Measurements from ENCODE around the gene TXN2. TPM values are rescaled to one million over a fixed set of nuclear protein-coding genes. Genes with fewer than 3 reads are reported as not detected.
A peak's percentile ranks its signal among the peaks of the same experiment; 100 is the strongest.
"Not testable (repeated sequence)": the region's sequence is repeated elsewhere in the genome, so short reads cannot be mapped to it uniquely, and the experiment has no call there.

Gene TXN2
- total RNA-seq, 1 donor from 2014 or later = 67.3 TPM

DNA sequence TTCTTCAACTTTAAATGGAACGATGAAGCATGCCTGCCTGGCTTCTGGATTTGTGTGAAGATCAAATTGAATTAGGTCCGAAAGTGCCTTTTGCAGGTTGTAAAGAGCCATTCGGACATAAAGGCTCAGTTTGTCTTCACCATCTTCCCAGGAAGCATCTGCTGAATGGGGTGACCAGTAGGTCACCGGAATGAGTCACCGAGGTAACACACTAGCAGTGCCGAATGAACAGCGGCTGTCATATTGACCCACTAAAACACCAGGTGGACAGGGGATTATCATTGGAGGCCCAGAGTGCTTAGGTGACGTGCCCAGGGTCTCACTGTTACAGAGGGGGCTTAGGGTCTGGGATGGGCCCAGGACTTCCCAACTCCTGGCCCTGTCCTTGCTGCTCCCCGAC is 50.6 kb downstream of the TXN2 start:
- Mint-ChIP-seq H3K27ac (ENCODE audit: unreplicated experiment) (no peak overlapping the region), H3K27me3 (ENCODE audit: unreplicated experiment) (peaks cover 2% of the 10 kb centered on the region), H3K4me3 (ENCODE audit: unreplicated experiment) (no peak overlapping the region), H3K9me3 (ENCODE audit: unreplicated experiment) (no peaks in the 10 kb centered on the region), H3K36me3 (ENCODE audit: low read depth, unreplicated experiment) (no peaks in the 10 kb centered on the region), H3K4me1 (ENCODE audit: unreplicated experiment) (peaks cover 28% of the 10 kb centered on the region)
- TF ChIP-seq, protein P1, sequence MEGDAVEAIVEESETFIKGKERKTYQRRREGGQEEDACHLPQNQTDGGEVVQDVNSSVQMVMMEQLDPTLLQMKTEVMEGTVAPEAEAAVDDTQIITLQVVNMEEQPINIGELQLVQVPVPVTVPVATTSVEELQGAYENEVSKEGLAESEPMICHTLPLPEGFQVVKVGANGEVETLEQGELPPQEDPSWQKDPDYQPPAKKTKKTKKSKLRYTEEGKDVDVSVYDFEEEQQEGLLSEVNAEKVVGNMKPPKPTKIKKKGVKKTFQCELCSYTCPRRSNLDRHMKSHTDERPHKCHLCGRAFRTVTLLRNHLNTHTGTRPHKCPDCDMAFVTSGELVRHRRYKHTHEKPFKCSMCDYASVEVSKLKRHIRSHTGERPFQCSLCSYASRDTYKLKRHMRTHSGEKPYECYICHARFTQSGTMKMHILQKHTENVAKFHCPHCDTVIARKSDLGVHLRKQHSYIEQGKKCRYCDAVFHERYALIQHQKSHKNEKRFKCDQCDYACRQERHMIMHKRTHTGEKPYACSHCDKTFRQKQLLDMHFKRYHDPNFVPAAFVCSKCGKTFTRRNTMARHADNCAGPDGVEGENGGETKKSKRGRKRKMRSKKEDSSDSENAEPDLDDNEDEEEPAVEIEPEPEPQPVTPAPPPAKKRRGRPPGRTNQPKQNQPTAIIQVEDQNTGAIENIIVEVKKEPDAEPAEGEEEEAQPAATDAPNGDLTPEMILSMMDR (IDR thresholded peaks at IDR 0.05; ENCODE audit: unreplicated experiment) = no peak
- DNase-seq (ENCODE audit: low spot score) = no peak

DNA sequence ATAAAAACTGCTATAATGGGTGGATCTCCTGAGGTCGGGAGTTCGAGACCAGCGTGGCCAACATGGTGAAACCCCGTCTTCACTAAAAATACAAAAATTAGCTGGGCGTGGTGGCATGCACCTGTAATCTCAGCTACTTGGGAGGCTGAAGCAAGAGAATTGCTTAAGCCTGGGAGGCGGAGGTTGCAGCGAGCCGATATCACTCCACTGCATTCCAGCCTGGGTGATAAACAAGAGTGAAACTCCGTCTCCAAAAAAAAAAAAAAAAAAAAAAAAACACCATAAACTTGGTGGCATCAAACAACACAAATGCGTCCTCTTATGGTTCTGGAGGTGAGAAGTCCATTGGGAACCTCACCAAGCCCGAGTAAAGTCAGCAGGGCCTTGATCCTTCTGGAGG is 53.5 kb downstream of the TXN2 start:
- H3K4me3 Mint-ChIP-seq (ENCODE audit: unreplicated experiment); H3K27me3 Mint-ChIP-seq (ENCODE audit: unreplicated experiment); H3K27ac Mint-ChIP-seq (ENCODE audit: unreplicated experiment); H3K36me3 Mint-ChIP-seq (ENCODE audit: low read depth, unreplicated experiment); DNase-seq (ENCODE audit: low spot score); H3K9me3 Mint-ChIP-seq (ENCODE audit: unreplicated experiment): not testable (repeated sequence)
- H3K4me1 Mint-ChIP-seq (ENCODE audit: unreplicated experiment) = peaks cover 25% of the 10 kb centered on the region

DNA sequence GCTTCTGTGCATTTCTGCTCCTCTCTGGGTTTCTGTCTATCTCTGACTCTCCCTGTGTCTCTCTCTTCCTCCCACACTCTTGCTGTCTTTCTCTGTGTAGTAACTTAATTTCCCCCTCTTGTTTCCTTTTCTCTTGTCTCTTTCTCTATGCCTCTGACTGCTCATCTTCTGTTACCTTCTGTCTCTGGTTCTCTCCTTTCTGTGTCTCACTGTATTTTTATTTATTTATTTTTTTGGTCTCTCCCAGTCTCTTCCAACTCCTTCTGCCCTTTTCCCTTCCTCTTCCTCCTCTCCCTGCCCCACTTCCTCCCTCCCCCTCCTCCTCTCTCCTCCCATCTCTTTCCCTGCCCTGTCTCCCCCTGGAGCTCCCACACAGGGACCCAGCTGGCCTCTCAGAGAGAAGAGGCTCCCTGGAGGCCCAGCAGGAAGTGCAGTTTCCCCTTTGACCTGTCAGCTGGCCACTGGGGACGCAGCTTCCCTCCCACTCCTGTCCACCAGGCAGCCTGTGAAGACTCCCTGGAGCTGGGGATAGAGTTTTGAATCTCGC is 55.4 kb downstream of the TXN2 start:
- Mint-ChIP-seq H3K27ac (ENCODE audit: unreplicated experiment) (peak overlapping the region; percentile 88), H3K27me3 (ENCODE audit: unreplicated experiment) (no peaks in the 10 kb centered on the region), H3K4me3 (ENCODE audit: unreplicated experiment) (no peak overlapping the region), H3K9me3 (ENCODE audit: unreplicated experiment) (no peaks in the 10 kb centered on the region), H3K36me3 (ENCODE audit: low read depth, unreplicated experiment) (no peaks in the 10 kb centered on the region), H3K4me1 (ENCODE audit: unreplicated experiment) (peaks cover 19% of the 10 kb centered on the region)
- peak; percentile 55 for DNase-seq (ENCODE audit: low spot score)
- TF ChIP-seq, protein P1 (IDR thresholded peaks at IDR 0.05; ENCODE audit: unreplicated experiment) = no peak

DNA sequence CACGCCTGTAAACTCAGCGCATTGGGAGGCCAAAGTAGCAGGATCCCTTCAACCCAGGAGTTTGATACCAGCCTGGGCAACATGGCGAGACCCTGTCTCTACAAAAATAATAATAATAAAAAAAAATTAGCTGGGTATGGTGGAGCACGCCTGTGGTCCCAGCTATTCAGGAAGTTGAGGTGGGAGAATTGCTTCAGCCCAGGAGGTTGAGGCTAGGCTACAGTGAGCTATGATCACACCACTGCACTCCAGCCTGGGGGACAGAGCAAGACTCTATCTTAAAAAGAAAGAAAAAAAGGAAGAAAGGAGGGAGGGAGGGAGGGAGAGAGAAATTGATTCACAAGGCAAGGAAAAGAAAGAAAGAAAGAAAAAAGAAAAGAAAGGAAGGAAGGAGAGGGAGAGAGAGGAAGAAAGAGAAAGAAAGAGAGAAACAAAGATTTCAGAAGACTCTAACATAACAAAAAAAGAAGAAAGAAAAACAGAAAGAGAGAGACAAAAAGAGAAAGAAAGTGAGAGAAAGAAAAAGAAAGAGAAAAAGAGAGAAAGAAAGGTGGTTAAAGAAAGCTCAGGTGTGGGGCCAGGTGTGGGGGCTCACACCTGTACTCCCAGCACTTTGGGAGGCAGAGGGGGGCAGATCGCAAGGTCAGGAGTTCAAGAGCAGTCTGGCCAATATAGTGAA is 56.4 kb downstream of the TXN2 start:
- no peak for DNase-seq (ENCODE audit: low spot score)
- Mint-ChIP-seq H3K27ac (ENCODE audit: unreplicated experiment) (no peak overlapping the region), H3K4me3 (ENCODE audit: unreplicated experiment) (peak overlapping the region; percentile 64), H3K9me3 (ENCODE audit: unreplicated experiment) (no peaks in the 10 kb centered on the region), H3K27me3 (ENCODE audit: unreplicated experiment) (no peaks in the 10 kb centered on the region), H3K4me1 (ENCODE audit: unreplicated experiment) (peaks cover 19% of the 10 kb centered on the region), H3K36me3 (ENCODE audit: low read depth, unreplicated experiment) (no peaks in the 10 kb centered on the region)
- TF ChIP-seq, protein P1 (IDR thresholded peaks at IDR 0.05; ENCODE audit: unreplicated experiment) = no peak

DNA sequence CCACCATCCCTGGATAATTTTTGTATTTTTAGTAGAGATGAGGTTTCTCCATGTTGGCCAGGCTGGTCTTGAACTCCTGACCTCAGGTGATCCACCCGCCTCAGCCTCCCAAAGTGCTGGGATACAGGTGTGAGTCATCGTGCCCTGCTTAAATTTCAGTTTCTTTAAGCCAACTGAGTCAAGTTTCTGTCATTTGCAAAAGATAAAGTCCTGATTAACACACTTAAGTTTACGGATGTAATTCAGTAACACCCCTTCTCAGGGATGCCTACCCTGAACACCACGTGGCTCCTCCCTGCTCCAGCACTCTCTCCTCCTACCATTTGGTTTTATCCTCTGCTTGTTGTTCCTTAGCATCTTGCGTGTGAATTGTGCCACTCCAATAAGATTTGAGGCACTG is 57.0 kb downstream of the TXN2 start:
- not testable (repeated sequence) for DNase-seq (ENCODE audit: low spot score); H3K9me3 Mint-ChIP-seq (ENCODE audit: unreplicated experiment); H3K27me3 Mint-ChIP-seq (ENCODE audit: unreplicated experiment); H3K36me3 Mint-ChIP-seq (ENCODE audit: low read depth, unreplicated experiment); H3K4me3 Mint-ChIP-seq (ENCODE audit: unreplicated experiment); H3K27ac Mint-ChIP-seq (ENCODE audit: unreplicated experiment)
- peaks cover 20% of the 10 kb centered on the region for H3K4me1 Mint-ChIP-seq (ENCODE audit: unreplicated experiment)
